GM12864 (cell line): ENCODE measurements around the gene CTNNA3.
"Not testable (repeated sequence)": the region's sequence is repeated elsewhere in the genome, so short reads cannot be mapped to it uniquely, and the experiment has no call there.

Source experiments
- DNase-seq: peaks from one replicate; pipeline ENCODE4 v3.0.0-alpha.2; 2011; ENCODE audit warnings: low read depth
- H3K4me3 ChIP-seq: 2 replicates; pipeline ENCODE4 v1.5.1; 2011; ENCODE audit warnings: mild to moderate bottlenecking, low read depth, low read length, control low read depth
- CTCF ChIP-seq: IDR thresholded peaks from 2 replicates; pipeline ENCODE4 v1.5.1; 2011; ENCODE audit warnings: low read depth, mild to moderate bottlenecking, moderate library complexity, low read length, control low read depth, inconsistent platforms; ENCODE audit errors: missing control alignments

CTNNA3 gene

GRCh38 chr10:67242528-67242927 lies 453.5 kb downstream of the CTNNA3 start:
- TF ChIP-seq CTCF, result no peak
- DNase-seq, result no peak
- no peak overlapping the region for H3K4me3 ChIP-seq

GRCh38 chr10:67241451-67241850 lies 454.5 kb downstream of the CTNNA3 start:
- TF ChIP-seq CTCF, result no peak

GRCh38 chr10:67239864-67240497 lies 456.0 kb downstream of the CTNNA3 start:
- no peak for DNase-seq
- TF ChIP-seq CTCF, result no peak
- no peak overlapping the region for H3K4me3 ChIP-seq

More at GRCh38 chr10:67241451-67241850, 454.5 kb downstream of the CTNNA3 start:
- no peak overlapping the region for H3K4me3 ChIP-seq
- no peak for DNase-seq

GRCh38 chr10:67230680-67231500 lies 465.1 kb downstream of the CTNNA3 start:
- DNase-seq, H3K4me3 ChIP-seq: not testable (repeated sequence)

GRCh38 chr10:67225226-67225625 lies 470.8 kb downstream of the CTNNA3 start:
- no peak overlapping the region for H3K4me3 ChIP-seq

GRCh38 chr10:67224553-67224952 lies 471.4 kb downstream of the CTNNA3 start:
- no peak overlapping the region for H3K4me3 ChIP-seq
- no peak for TF ChIP-seq CTCF
- DNase-seq, result no peak

More at GRCh38 chr10:67225226-67225625, 470.8 kb downstream of the CTNNA3 start:
- DNase-seq, result no peak
- TF ChIP-seq CTCF, result no peak

- no peak for DNase-seq
- no peak overlapping the region for H3K4me3 ChIP-seq
- no peak for TF ChIP-seq CTCF
These were observed 473.1 kb downstream of the CTNNA3 start for GRCh38 chr10:67222934-67223333.
